Ishikawa (cell line): ENCODE data around the gene SORCS3.

Source experiments
- CEBPB ChIP-seq: IDR thresholded peaks from 2 replicates; pipeline ENCODE4 v1.6.1; 2012
- CREB1 ChIP-seq: IDR thresholded peaks from 2 replicates; pipeline ENCODE4 v1.6.1; 2012; ENCODE audit warnings: low read depth
- EGR1 ChIP-seq: IDR thresholded peaks from 2 replicates; pipeline ENCODE4 v1.6.1; 2012
- EP300 ChIP-seq: IDR thresholded peaks from 2 replicates; pipeline ENCODE4 v1.6.1; 2012; ENCODE audit warnings: borderline replicate concordance
- FOXM1 ChIP-seq: IDR thresholded peaks from 2 replicates; pipeline ENCODE4 v1.6.1; 2012; ENCODE audit warnings: low read depth, borderline replicate concordance
- NFIC ChIP-seq: IDR thresholded peaks from 2 replicates; pipeline ENCODE4 v1.6.1; 2012
- RAD21 ChIP-seq: IDR thresholded peaks from 2 replicates; pipeline ENCODE4 v1.6.1; 2012; ENCODE audit warnings: low read depth
- TAF1 ChIP-seq: IDR thresholded peaks from 2 replicates; pipeline ENCODE4 v1.6.1; 2012; ENCODE audit warnings: low read depth, mild to moderate bottlenecking
- TCF12 ChIP-seq: IDR thresholded peaks from 2 replicates; pipeline ENCODE4 v1.6.1; 2012; ENCODE audit warnings: low read depth
- TEAD4 ChIP-seq: IDR thresholded peaks from 2 replicates; pipeline ENCODE4 v1.6.1; 2012
- YY1 ChIP-seq: IDR thresholded peaks from 2 replicates; pipeline ENCODE4 v1.6.1; 2012; ENCODE audit warnings: low read depth
- ZBTB7A ChIP-seq: IDR thresholded peaks from 2 replicates; pipeline ENCODE4 v1.6.1; 2012; ENCODE audit warnings: low read depth
- TF ChIP-seq, protein P1 (sequence below): IDR thresholded peaks from 2 replicates; pipeline ENCODE4 v1.6.1; 2012
- TF ChIP-seq, protein P2 (sequence below): IDR thresholded peaks from 2 replicates; pipeline ENCODE4 v1.6.1; 2012
- TF ChIP-seq, protein P3 (sequence below): IDR thresholded peaks from 2 replicates; pipeline ENCODE4 v1.6.1; 2012; ENCODE audit warnings: low read depth, mild to moderate bottlenecking

Gene SORCS3

DNA sequence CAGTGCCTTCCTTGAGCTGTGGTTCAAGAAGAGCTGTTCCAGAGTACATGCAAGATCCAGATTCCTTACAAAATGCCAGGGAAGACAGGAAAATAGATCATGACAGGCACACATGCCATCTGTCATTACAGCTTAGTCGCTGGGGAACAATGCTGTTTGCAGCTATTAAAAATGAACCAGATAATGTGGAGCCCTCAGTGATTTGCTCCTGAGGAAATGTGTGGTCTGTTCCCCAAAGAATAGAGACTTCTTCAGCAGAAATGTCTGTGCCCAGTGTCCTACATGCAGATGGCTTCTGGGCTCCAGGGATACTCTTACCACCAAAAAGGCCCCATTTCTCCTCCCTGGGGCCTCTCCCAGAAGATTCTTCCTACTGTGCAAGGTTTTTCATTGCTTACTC is 627.9 kb downstream of the SORCS3 start:
- TF ChIP-seq CREB1 (no peak), EGR1 (no peak), RAD21 (no peak), CEBPB (no peak), ZBTB7A (no peak), TAF1 (no peak), EP300 (no peak), YY1 (no peak), NFIC (no peak), TEAD4 (no peak)
- TF ChIP-seq, protein P1, sequence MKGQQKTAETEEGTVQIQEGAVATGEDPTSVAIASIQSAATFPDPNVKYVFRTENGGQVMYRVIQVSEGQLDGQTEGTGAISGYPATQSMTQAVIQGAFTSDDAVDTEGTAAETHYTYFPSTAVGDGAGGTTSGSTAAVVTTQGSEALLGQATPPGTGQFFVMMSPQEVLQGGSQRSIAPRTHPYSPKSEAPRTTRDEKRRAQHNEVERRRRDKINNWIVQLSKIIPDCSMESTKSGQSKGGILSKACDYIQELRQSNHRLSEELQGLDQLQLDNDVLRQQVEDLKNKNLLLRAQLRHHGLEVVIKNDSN = no peak
- TF ChIP-seq, protein P2, sequence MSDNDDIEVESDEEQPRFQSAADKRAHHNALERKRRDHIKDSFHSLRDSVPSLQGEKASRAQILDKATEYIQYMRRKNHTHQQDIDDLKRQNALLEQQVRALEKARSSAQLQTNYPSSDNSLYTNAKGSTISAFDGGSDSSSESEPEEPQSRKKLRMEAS = no peak

DNA sequence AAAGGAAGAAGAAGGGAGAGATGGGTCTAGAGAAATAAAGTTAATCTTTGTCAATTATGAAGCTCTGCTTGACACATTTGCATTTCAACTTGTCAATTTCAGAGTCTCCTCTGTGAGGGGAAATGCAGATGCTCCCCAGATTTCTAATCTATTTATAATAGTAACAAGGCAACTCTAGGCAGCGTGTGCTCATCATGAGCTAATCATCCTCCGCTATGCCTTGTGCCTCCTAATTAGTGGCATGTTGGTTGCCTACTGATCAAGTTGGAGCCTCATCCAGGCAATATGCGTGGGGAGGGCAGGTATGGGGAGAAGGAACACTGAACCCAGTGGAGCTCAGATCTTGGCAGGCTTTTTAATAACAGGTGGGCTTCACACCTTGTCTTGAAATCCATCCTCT is 628.6 kb downstream of the SORCS3 start:
- TF ChIP-seq NFIC (no peak), CEBPB (no peak), EGR1 (no peak), TAF1 (no peak)
- TF ChIP-seq, protein P2 = no peak

DNA sequence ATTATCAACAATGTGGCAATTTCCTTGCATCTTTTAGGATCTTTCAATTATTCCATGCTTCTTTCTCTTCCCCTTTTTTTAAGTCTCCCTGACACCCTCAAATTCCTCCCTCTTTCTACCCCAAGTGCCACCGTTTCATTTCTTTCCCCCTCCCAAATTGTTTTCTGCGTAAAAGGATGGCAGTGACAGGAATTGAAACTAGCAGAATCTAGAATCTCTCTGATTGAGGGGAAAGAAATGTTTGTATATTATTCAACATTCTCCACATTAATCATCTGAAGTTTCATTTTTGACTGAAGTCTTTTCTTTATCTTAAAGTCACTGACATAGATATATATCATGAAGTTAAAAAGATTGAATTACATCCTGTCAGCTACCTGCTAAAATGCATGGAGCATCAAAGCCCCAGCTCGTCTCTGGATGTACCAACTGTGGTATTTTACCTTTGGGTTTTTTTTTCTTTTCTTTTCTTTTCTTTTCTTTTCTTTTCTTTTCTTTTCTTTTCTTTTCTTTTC is 633.5 kb downstream of the SORCS3 start:
- TF ChIP-seq, protein P2 = no peak
- TF ChIP-seq NFIC (no peak), EP300 (no peak), TCF12 (no peak), RAD21 (no peak), CREB1 (no peak), YY1 (no peak), FOXM1 (no peak), ZBTB7A (no peak), CEBPB (no peak), TAF1 (no peak), TEAD4 (no peak), EGR1 (no peak)
- TF ChIP-seq, protein P3, sequence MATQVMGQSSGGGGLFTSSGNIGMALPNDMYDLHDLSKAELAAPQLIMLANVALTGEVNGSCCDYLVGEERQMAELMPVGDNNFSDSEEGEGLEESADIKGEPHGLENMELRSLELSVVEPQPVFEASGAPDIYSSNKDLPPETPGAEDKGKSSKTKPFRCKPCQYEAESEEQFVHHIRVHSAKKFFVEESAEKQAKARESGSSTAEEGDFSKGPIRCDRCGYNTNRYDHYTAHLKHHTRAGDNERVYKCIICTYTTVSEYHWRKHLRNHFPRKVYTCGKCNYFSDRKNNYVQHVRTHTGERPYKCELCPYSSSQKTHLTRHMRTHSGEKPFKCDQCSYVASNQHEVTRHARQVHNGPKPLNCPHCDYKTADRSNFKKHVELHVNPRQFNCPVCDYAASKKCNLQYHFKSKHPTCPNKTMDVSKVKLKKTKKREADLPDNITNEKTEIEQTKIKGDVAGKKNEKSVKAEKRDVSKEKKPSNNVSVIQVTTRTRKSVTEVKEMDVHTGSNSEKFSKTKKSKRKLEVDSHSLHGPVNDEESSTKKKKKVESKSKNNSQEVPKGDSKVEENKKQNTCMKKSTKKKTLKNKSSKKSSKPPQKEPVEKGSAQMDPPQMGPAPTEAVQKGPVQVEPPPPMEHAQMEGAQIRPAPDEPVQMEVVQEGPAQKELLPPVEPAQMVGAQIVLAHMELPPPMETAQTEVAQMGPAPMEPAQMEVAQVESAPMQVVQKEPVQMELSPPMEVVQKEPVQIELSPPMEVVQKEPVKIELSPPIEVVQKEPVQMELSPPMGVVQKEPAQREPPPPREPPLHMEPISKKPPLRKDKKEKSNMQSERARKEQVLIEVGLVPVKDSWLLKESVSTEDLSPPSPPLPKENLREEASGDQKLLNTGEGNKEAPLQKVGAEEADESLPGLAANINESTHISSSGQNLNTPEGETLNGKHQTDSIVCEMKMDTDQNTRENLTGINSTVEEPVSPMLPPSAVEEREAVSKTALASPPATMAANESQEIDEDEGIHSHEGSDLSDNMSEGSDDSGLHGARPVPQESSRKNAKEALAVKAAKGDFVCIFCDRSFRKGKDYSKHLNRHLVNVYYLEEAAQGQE = no peak
- TF ChIP-seq, protein P1 = no peak

DNA sequence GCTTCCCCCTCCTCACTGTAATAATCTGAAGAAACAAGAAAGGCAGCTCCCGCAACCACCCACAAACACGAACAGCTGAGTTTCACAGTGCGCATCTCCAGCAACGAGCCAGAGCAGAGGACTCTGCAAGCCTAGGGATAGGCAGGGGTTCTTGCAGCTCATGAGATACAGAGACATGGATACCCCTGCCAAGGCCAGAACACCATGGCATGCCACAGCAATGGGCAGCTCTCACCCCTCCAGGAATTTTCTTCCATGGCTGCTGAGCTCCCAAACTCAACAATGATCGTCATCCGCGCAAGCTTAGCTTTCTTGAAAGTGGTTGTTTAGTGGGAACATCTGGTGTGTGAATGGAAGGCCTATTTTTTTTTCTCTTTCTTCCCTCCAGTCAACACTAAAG is 637.3 kb downstream of the SORCS3 start:
- TF ChIP-seq TCF12 (no peak), FOXM1 (no peak), TAF1 (no peak), EP300 (no peak), CEBPB (no peak), ZBTB7A (no peak)
- TF ChIP-seq, protein P3 = no peak

DNA sequence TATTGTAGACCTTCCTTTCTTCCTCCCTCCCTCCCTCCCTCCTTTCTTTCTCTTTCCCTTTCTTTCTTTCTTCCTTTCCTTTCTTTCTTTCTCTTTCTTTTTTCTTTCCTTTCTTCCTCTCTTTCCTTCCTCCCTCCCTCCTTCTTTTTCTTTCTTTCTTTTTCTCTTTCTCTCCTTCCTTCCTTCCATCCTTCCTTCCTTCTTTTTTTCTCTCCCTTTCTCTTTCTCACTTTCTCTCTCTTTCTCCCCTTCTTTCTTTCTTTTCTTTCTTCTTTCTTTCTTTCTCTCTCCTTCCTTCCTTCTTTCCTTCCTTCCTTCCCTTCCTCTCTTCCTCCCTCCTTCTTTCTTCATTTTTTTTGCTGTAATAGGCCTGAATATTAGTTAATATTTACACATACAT is 638.0 kb downstream of the SORCS3 start:
- no peak for TF ChIP-seq EGR1
- TF ChIP-seq FOXM1 = no peak
- no peak for TF ChIP-seq EP300
- TF ChIP-seq YY1 = no peak
- TF ChIP-seq, protein P3 = no peak
- no peak for TF ChIP-seq CEBPB
- no peak for TF ChIP-seq ZBTB7A
- TF ChIP-seq TAF1 = no peak
